ENCODE results near the gene PRXL2A. TPM values are rescaled to one million over a fixed set of nuclear protein-coding genes. Genes with fewer than 3 reads are reported as not detected.
A peak's percentile ranks its signal among the peaks of the same experiment; 100 is the strongest.

The PRXL2A gene
- polyA plus RNA-seq, 1 donor = 99.8 TPM

DNA sequence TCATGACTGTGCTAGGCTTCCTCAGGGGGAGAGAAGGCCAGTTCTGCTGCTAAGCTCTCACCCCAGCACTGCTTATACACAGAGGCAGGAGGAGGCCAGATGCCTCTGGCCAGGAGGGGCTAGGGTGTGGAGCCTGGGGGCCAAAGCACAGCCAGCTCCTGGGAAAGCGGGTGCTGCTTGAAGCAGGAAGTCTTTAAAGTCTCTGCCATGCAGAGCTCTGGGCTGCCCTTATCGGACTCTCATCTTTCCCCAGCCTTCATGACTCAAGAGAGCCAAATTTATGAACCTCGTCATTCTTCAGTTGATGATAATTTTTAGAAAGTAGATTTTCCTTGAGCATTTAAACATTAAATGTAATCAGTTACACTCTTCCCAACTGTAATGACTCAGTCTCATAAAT lies 34.5 kb downstream of the PRXL2A start:
- H3K4me1 ChIP-seq (ENCODE audit: control insufficient read depth, insufficient read depth, low read length) = peaks cover 2% of the 10 kb centered on the region
- H3K9me3 ChIP-seq (ENCODE audit: control insufficient read depth, low read depth, low read length) = no peaks in the 10 kb centered on the region
- H3K27ac ChIP-seq (ENCODE audit: low read length) = no peak overlapping the region
- H3K4me3 ChIP-seq (ENCODE audit: low read length) = no peak overlapping the region
- no peaks in the 10 kb centered on the region for H3K36me3 ChIP-seq (ENCODE audit: control insufficient read depth, insufficient read depth, low read length)
- 50% methylated on average over 1 of the region's 3 CpGs for whole genome bisulfite sequencing (ENCODE audit: insufficient coverage, low lambda C conversion rate)
- no peaks in the 10 kb centered on the region for H3K27me3 ChIP-seq (ENCODE audit: control insufficient read depth, insufficient read depth, low read length)
- no peak for DNase-seq

DNA sequence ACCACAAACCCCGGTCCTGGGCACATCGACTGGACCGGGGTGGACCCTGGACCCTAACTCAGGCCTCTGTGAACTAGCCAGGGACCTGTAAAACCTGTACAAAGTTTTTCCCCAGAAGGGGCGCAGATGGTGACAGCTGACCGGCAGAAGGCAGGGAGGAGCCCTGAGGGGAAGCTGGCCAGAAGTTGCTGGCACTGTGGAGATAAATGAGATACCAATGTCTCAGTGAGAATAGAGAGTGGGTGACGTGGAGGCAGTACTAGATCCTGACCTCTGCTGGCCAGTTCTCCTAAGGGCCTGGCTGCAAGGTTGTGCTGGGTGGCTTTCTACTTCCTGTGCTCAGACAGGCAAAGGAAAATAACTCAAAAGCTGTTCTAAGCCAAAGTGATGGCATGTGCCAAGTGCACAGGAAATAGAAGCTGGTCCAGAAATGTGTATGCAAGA lies 35.2 kb downstream of the PRXL2A start:
- H3K27ac ChIP-seq (ENCODE audit: low read length) = no peak overlapping the region
- H3K4me1 ChIP-seq (ENCODE audit: control insufficient read depth, insufficient read depth, low read length) = peaks cover 2% of the 10 kb centered on the region
- no peaks in the 10 kb centered on the region for H3K27me3 ChIP-seq (ENCODE audit: control insufficient read depth, insufficient read depth, low read length)
- no peaks in the 10 kb centered on the region for H3K9me3 ChIP-seq (ENCODE audit: control insufficient read depth, low read depth, low read length)
- H3K36me3 ChIP-seq (ENCODE audit: control insufficient read depth, insufficient read depth, low read length) = no peaks in the 10 kb centered on the region
- H3K4me3 ChIP-seq (ENCODE audit: low read length) = no peak overlapping the region
- peak in 1 of 2 donors; percentile 23 for DNase-seq
- WGBS (ENCODE audit: insufficient coverage, low lambda C conversion rate) = 50% methylated on average over 2 of the region's 6 CpGs

DNA sequence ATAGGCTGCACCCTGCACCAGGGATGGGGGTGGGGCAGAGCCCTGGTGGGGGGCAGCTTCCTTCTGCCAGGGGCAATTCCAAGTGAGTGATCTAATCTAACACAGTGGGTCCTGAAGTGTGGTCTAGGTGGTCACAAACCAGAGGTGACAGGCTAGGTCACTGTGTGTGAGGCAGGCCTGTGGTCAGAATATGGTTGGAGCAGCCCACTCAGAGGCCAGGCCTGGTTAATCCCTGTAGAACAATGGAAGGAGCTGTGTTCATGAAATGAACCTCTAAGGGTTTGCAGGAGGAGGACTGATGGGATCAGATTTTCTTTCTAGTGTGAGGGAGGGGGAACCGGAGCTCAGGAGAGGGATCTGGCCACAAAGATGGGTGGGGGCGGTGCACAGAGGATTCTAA lies 35.8 kb downstream of the PRXL2A start:
- Histone ChIP-seq H3K27ac (ENCODE audit: low read length) (no peak overlapping the region), H3K36me3 (ENCODE audit: control insufficient read depth, insufficient read depth, low read length) (no peaks in the 10 kb centered on the region), H3K4me1 (ENCODE audit: control insufficient read depth, insufficient read depth, low read length) (peaks cover 3% of the 10 kb centered on the region), H3K4me3 (ENCODE audit: low read length) (no peak overlapping the region), H3K27me3 (ENCODE audit: control insufficient read depth, insufficient read depth, low read length) (no peaks in the 10 kb centered on the region), H3K9me3 (ENCODE audit: control insufficient read depth, low read depth, low read length) (no peaks in the 10 kb centered on the region)
- DNase-seq = no peak
- WGBS (ENCODE audit: insufficient coverage, low lambda C conversion rate) = 0% methylated on average over 1 of the region's 2 CpGs

- H3K4me1 ChIP-seq (ENCODE audit: control insufficient read depth, insufficient read depth, low read length) = peaks cover 10% of the 10 kb centered on the region
- no peak overlapping the region for H3K4me3 ChIP-seq (ENCODE audit: low read length)
- no peak overlapping the region for H3K27ac ChIP-seq (ENCODE audit: low read length)
- no peaks in the 10 kb centered on the region for H3K9me3 ChIP-seq (ENCODE audit: control insufficient read depth, low read depth, low read length)
- H3K36me3 ChIP-seq (ENCODE audit: control insufficient read depth, insufficient read depth, low read length) = no peaks in the 10 kb centered on the region
- peak; percentile 58 to 63 for DNase-seq
- no peaks in the 10 kb centered on the region for H3K27me3 ChIP-seq (ENCODE audit: control insufficient read depth, insufficient read depth, low read length)
- WGBS (ENCODE audit: insufficient coverage, low lambda C conversion rate) = no CpG with 5 or more reads among the region's 11 CpGs
Observed at GRCh38 chr10:80444646-80445319, 36.4 kb downstream of the PRXL2A start.

DNA sequence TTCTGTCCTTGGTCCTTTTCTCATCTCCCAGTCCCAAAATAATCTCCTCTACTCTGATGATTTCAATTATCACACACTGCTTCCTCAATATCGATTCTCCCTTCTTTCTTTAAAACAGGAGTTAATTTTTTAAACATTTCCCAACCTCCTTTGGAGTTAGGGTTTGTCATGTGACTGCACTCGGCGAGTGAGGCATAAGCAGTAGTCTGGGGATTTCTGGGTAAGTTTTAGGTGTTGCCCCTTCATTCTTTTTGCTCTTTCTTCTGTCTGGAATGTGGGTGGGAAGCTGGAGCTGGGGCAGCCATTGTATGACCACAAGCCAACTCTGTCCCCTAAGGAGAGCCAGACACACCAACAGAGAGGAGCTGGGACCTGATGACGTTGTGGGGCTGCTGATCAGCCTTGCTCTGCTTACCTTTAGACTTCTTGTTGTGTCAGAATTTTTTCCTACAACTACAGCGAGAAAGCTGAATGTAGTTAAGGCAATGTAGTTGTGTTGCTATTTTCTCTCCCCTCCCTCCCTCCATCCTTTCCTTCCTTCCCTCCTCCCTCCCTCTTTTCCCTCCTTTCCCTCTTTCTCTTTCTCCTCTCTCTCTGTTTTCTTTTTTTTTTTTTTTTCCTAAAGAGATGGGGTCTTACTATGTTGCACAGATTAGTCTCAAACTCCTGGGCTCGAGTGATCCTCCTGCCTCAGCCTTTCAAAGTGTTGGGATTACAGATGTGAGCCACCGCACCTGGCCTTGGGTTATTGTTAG lies 39.3 kb downstream of the PRXL2A start:
- no peak for DNase-seq
- no peaks in the 10 kb centered on the region for H3K27me3 ChIP-seq (ENCODE audit: control insufficient read depth, insufficient read depth, low read length)
- no peak overlapping the region for H3K4me3 ChIP-seq (ENCODE audit: low read length)
- peaks cover 19% of the 10 kb centered on the region for H3K4me1 ChIP-seq (ENCODE audit: control insufficient read depth, insufficient read depth, low read length)
- no peaks in the 10 kb centered on the region for H3K36me3 ChIP-seq (ENCODE audit: control insufficient read depth, insufficient read depth, low read length)
- 100% methylated on average over 1 of the region's 7 CpGs for WGBS (ENCODE audit: insufficient coverage, low lambda C conversion rate)
- no peaks in the 10 kb centered on the region for H3K9me3 ChIP-seq (ENCODE audit: control insufficient read depth, low read depth, low read length)
- no peak overlapping the region for H3K27ac ChIP-seq (ENCODE audit: low read length)

- H3K27ac ChIP-seq (ENCODE audit: low read length) = no peak overlapping the region
- 94% methylated on average over 2 of the region's 4 CpGs for WGBS (ENCODE audit: insufficient coverage, low lambda C conversion rate)
- H3K9me3 ChIP-seq (ENCODE audit: control insufficient read depth, low read depth, low read length) = no peaks in the 10 kb centered on the region
Observed at GRCh38 chr10:80448209-80448942, 40.0 kb downstream of the PRXL2A start.

DNA sequence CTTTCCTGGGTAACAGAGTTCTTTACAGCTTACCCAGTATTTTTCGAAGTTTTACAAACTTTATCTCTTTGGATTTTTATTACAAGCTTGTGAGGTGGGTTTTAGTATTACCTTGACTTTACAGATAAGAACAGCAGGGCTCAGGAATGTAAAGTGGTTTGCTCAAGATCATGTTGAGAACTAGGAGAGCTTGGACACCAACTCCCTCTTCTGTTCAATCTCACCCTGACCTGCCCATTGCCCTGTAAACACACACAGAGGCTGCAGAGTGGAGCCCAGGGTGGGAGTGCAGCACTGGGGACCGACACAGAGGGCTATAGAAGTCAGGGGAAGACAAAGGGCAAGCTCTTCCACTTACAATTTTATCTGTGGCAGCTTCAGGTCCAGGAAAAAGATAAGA lies 41.2 kb downstream of the PRXL2A start:
- Histone ChIP-seq H3K27ac (ENCODE audit: low read length) (peak overlapping the region; percentile 49), H3K4me1 (ENCODE audit: control insufficient read depth, insufficient read depth, low read length) (peaks cover 23% of the 10 kb centered on the region), H3K9me3 (ENCODE audit: control insufficient read depth, low read depth, low read length) (no peaks in the 10 kb centered on the region), H3K36me3 (ENCODE audit: control insufficient read depth, insufficient read depth, low read length) (no peaks in the 10 kb centered on the region), H3K4me3 (ENCODE audit: low read length) (no peak overlapping the region), H3K27me3 (ENCODE audit: control insufficient read depth, insufficient read depth, low read length) (no peaks in the 10 kb centered on the region)
- no CpG with 5 or more reads among the region's 2 CpGs for WGBS (ENCODE audit: insufficient coverage, low lambda C conversion rate)
- DNase-seq = peak; percentile 37 to 54

More at GRCh38 chr10:80448209-80448942, 40.0 kb downstream of the PRXL2A start:
- Histone ChIP-seq H3K36me3 (ENCODE audit: control insufficient read depth, insufficient read depth, low read length) (no peaks in the 10 kb centered on the region), H3K4me3 (ENCODE audit: low read length) (no peak overlapping the region), H3K27me3 (ENCODE audit: control insufficient read depth, insufficient read depth, low read length) (no peaks in the 10 kb centered on the region), H3K4me1 (ENCODE audit: control insufficient read depth, insufficient read depth, low read length) (peaks cover 22% of the 10 kb centered on the region)
- DNase-seq = no peak

DNA sequence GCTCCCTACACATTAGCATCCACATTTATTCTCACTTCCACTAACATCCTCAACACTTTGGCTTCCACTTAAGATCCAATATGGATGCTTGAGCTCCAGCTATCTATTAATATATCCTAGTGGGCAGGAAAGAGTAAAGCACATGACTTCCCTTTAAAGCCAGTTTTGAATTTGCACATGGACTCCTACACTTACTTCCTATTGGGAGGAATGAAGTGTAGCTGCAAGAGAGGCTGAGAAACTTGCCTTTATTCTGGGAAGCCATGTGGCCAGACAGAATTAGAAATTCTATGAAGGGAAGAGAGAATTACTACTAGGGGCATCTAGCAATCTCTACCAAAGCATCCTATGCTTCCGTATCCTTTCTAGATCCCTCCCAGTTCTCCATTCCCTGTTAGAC lies 42.8 kb downstream of the PRXL2A start:
- no peak overlapping the region for H3K4me3 ChIP-seq (ENCODE audit: low read length)
- no peaks in the 10 kb centered on the region for H3K27me3 ChIP-seq (ENCODE audit: control insufficient read depth, insufficient read depth, low read length)
- H3K9me3 ChIP-seq (ENCODE audit: control insufficient read depth, low read depth, low read length) = no peaks in the 10 kb centered on the region
- H3K4me1 ChIP-seq (ENCODE audit: control insufficient read depth, insufficient read depth, low read length) = peaks cover 32% of the 10 kb centered on the region
- H3K27ac ChIP-seq (ENCODE audit: low read length) = no peak overlapping the region
- WGBS (ENCODE audit: insufficient coverage, low lambda C conversion rate) = no CpG with 5 or more reads among the region's 1 CpG
- H3K36me3 ChIP-seq (ENCODE audit: control insufficient read depth, insufficient read depth, low read length) = no peaks in the 10 kb centered on the region
- DNase-seq = no peak

- Histone ChIP-seq H3K36me3 (ENCODE audit: control insufficient read depth, insufficient read depth, low read length) (no peaks in the 10 kb centered on the region), H3K4me3 (ENCODE audit: low read length) (no peak overlapping the region), H3K27ac (ENCODE audit: low read length) (no peak overlapping the region), H3K9me3 (ENCODE audit: control insufficient read depth, low read depth, low read length) (no peaks in the 10 kb centered on the region), H3K4me1 (ENCODE audit: control insufficient read depth, insufficient read depth, low read length) (peaks cover 36% of the 10 kb centered on the region), H3K27me3 (ENCODE audit: control insufficient read depth, insufficient read depth, low read length) (no peaks in the 10 kb centered on the region)
- DNase-seq = no peak
Observed at GRCh38 chr10:80452069-80452468, 43.7 kb downstream of the PRXL2A start.

- Histone ChIP-seq H3K27ac (ENCODE audit: low read length) (no peak overlapping the region), H3K36me3 (ENCODE audit: control insufficient read depth, insufficient read depth, low read length) (no peaks in the 10 kb centered on the region), H3K27me3 (ENCODE audit: control insufficient read depth, insufficient read depth, low read length) (no peaks in the 10 kb centered on the region), H3K9me3 (ENCODE audit: control insufficient read depth, low read depth, low read length) (no peaks in the 10 kb centered on the region), H3K4me1 (ENCODE audit: control insufficient read depth, insufficient read depth, low read length) (peaks cover 37% of the 10 kb centered on the region), H3K4me3 (ENCODE audit: low read length) (no peak overlapping the region)
- no peak for DNase-seq
- WGBS (ENCODE audit: insufficient coverage, low lambda C conversion rate) = no CpG with 5 or more reads among the region's 4 CpGs
Observed at GRCh38 chr10:80452640-80453039, 44.3 kb downstream of the PRXL2A start.
